Activated T-helper 2 cell treated with anti-CD3 and anti-CD28 coated beads, Interferon-gamma antibody, Interleukin-2, Interleukin-4, amounts not matched to agents 10 μg/mL and 5 μg/mL and 100 μg/mL, durations not matched to agents 14 hours and 24 hours and 36 hours (primary cell): Measurements from ENCODE around the gene CDH4. TPM values are rescaled to one million over a fixed set of nuclear protein-coding genes. Genes with fewer than 3 reads are reported as not detected.

Experiments
- DNase-seq: peaks from one replicate; pipeline ENCODE4 v3.0.0; 2021; ENCODE audit warnings: low spot score
- H3K27ac Mint-ChIP-seq: one replicate; pipeline ENCODE4 v1.8.0; 2021; ENCODE audit warnings: mixed read lengths
- H3K27me3 Mint-ChIP-seq: one replicate; pipeline ENCODE4 v1.8.0; 2021; ENCODE audit warnings: low read depth, mixed read lengths
- H3K36me3 Mint-ChIP-seq: one replicate; pipeline ENCODE4 v1.8.0; 2021; ENCODE audit warnings: low read depth, mixed read lengths
- H3K4me1 Mint-ChIP-seq: one replicate; pipeline ENCODE4 v1.8.0; 2021; ENCODE audit warnings: low read depth, mixed read lengths
- H3K4me3 Mint-ChIP-seq: one replicate; pipeline ENCODE4 v1.8.0; 2021; ENCODE audit warnings: low read depth, mild to moderate bottlenecking, moderate library complexity, mixed read lengths
- H3K9me3 Mint-ChIP-seq: one replicate; pipeline ENCODE4 v1.8.0; 2021; ENCODE audit warnings: mixed read lengths
- intact Hi-C: fragments of 100-400 bp; cut with micrococcal nuclease; formaldehyde crosslinking; loops from one replicate; pipeline ENCODE4 v1.15.1; 2023
- total RNA-seq: library from RNA; stranded (reverse); gene quantifications from 2 replicates; pipeline ENCODE4 v1.2.3, GENCODE V29; 2022

The CDH4 gene
- total RNA-seq, 1 donor from 2014 or later = not detected

GRCh38 chr20:61876952-61877728 lies 625.1 kb downstream of the CDH4 start:
- Mint-ChIP-seq H3K4me3 (no peak overlapping the region), H3K27ac (no peak overlapping the region), H3K9me3 (no peaks in the 10 kb centered on the region), H3K36me3 (no peaks in the 10 kb centered on the region), H3K4me1 (no peaks in the 10 kb centered on the region), H3K27me3 (no peaks in the 10 kb centered on the region)
- no peak for DNase-seq
- intact Hi-C loops = no loop called here

- no peak for DNase-seq
- Mint-ChIP-seq H3K4me1 (no peaks in the 10 kb centered on the region), H3K36me3 (no peaks in the 10 kb centered on the region), H3K9me3 (no peaks in the 10 kb centered on the region), H3K4me3 (no peak overlapping the region), H3K27ac (no peak overlapping the region), H3K27me3 (no peaks in the 10 kb centered on the region)
- intact Hi-C loops = no loop called here
These were observed 625.9 kb downstream of the CDH4 start for GRCh38 chr20:61877776-61878477.

DNA sequence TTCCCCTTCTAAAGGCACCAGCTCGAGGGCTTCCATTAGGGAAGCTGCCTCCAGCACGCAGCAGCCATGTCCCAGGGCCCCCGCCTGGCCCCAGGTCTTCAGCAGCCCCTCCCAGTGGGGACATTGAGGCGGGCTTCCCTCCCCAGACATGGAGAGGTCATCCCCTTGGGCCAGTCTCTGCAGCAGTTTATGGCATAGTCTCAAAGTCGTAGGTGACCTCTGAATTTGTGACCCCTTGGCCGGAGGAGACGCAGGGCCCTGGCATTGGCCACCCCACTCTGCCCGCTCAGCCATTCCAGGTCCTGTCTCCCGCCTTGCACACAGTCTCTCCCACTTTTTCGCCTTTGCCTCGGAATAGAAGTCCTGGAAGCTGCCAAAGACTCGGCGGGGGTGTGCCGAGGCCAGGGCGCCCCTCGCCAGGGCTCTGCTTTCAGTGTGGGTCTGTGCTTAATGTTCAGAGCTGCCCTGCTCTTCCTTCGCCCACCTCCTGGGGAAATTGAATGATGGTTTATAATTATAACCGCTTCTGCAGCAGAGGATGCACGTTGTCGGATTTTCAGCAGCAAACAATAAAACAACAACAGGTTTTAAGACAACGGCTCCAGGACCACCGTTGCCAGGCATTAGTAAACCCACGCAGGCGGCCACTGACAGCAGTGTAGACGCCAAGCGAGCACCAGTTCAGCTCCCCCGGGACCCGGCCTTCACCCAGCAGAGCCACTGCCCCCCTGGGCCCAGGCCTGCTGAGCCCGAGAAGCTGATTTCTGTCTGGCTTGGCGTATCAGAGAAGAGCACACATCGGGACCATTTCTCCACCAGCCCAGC lies 626.6 kb downstream of the CDH4 start:
- Mint-ChIP-seq H3K9me3 (no peaks in the 10 kb centered on the region), H3K27ac (no peak overlapping the region), H3K4me1 (no peaks in the 10 kb centered on the region), H3K36me3 (no peaks in the 10 kb centered on the region), H3K4me3 (no peak overlapping the region), H3K27me3 (no peaks in the 10 kb centered on the region)
- DNase-seq = no peak
- intact Hi-C loops = no loop called here

GRCh38 chr20:61879303-61879620 lies 627.2 kb downstream of the CDH4 start:
- no peaks in the 10 kb centered on the region for H3K27me3 Mint-ChIP-seq
- H3K36me3 Mint-ChIP-seq = no peaks in the 10 kb centered on the region
- intact Hi-C loops = no loop called here
- no peak for DNase-seq
- H3K4me1 Mint-ChIP-seq = no peaks in the 10 kb centered on the region
- H3K9me3 Mint-ChIP-seq = no peaks in the 10 kb centered on the region
- H3K4me3 Mint-ChIP-seq = no peak overlapping the region
- no peak overlapping the region for H3K27ac Mint-ChIP-seq

DNA sequence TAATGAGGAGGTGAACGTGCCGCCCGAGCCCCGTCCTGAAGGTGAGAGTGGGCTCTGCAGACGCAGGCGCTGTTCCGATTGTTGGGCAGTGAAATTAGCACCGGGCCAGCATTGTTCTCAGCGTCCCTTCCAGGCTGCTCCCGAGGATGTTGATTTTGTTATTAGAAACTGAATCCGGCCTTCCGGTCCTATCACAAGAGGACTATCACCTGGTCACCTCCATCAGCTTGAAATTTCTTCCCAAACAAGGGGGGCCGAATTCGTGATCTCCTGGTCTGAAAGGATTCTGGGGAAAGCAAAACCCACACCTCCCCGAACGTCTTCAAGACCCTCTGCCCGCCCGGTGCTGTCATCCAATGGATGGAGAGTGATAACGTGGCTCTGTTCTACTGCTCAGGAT lies 627.6 kb downstream of the CDH4 start:
- DNase-seq = no peak
- H3K27ac Mint-ChIP-seq = no peak overlapping the region
- no peaks in the 10 kb centered on the region for H3K36me3 Mint-ChIP-seq
- H3K27me3 Mint-ChIP-seq = no peaks in the 10 kb centered on the region
- intact Hi-C loops = no loop called here
- no peak overlapping the region for H3K4me3 Mint-ChIP-seq
- no peaks in the 10 kb centered on the region for H3K4me1 Mint-ChIP-seq
- H3K9me3 Mint-ChIP-seq = no peaks in the 10 kb centered on the region

- Mint-ChIP-seq H3K27me3 (no peaks in the 10 kb centered on the region), H3K9me3 (no peaks in the 10 kb centered on the region)
These were observed 628.6 kb downstream of the CDH4 start for GRCh38 chr20:61880706-61881105.

DNA sequence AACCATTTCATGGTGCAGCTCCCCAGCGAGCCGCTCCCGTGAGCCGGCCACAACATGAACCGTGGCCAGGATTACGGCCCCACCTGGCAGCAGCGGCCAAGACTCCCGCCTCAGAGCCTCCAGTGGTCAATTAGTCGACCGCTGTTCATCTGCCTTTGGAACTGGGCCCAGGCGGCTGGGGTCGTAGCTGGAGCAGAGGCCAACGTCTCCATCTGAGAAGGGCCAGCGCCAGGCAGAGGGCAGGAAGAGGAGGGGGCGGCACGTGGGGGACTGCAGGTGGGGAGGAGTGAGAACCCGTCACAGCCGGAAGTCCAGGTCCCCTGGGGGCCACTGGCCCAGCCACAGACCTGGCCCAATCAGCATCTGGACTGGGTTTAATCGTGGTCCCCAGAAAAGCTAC lies 629.4 kb downstream of the CDH4 start:
- H3K4me1 Mint-ChIP-seq = no peaks in the 10 kb centered on the region
- DNase-seq = no peak
- H3K36me3 Mint-ChIP-seq = no peaks in the 10 kb centered on the region
- H3K4me3 Mint-ChIP-seq = no peak overlapping the region
- no peaks in the 10 kb centered on the region for H3K9me3 Mint-ChIP-seq
- intact Hi-C loops = no loop called here
- no peaks in the 10 kb centered on the region for H3K27me3 Mint-ChIP-seq
- no peak overlapping the region for H3K27ac Mint-ChIP-seq

More at GRCh38 chr20:61880706-61881105, 628.6 kb downstream of the CDH4 start:
- intact Hi-C loops = no loop called here
- Mint-ChIP-seq H3K27ac (no peak overlapping the region), H3K4me1 (no peaks in the 10 kb centered on the region), H3K4me3 (no peak overlapping the region), H3K36me3 (no peaks in the 10 kb centered on the region)
- no peak for DNase-seq

DNA sequence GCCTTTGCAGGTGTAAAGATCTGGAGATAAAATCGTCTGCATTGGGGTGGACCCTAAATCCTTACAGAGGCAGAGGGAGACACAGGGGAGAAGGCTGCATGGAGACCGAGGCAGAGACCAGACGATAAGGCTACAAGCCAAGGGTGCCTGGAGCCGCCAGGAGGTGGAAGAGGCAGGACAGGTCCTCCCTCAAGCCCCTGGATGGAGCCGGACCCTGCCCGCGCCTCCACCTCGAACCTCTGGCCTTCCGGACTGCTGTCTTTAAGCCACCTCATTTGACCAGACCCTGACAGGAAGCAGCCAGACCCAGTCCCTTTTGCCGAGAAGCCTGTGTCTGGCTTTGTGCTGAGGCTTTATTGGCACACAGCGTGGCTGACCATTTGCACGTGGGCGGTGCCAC lies 629.8 kb downstream of the CDH4 start:
- no peaks in the 10 kb centered on the region for H3K27me3 Mint-ChIP-seq
- no peaks in the 10 kb centered on the region for H3K4me1 Mint-ChIP-seq
- H3K27ac Mint-ChIP-seq = no peak overlapping the region
- DNase-seq = no peak
- H3K36me3 Mint-ChIP-seq = no peaks in the 10 kb centered on the region
- H3K9me3 Mint-ChIP-seq = no peaks in the 10 kb centered on the region
- intact Hi-C loops = no loop called here
- H3K4me3 Mint-ChIP-seq = no peak overlapping the region

- Mint-ChIP-seq H3K4me3 (no peak overlapping the region), H3K27me3 (no peaks in the 10 kb centered on the region), H3K4me1 (no peaks in the 10 kb centered on the region), H3K27ac (no peak overlapping the region), H3K9me3 (no peaks in the 10 kb centered on the region), H3K36me3 (no peaks in the 10 kb centered on the region)
- intact Hi-C loops = no loop called here
- no peak for DNase-seq
These were observed 630.9 kb downstream of the CDH4 start for GRCh38 chr20:61882716-61883615.

- no peak overlapping the region for H3K4me3 Mint-ChIP-seq
- DNase-seq = no peak
- no peaks in the 10 kb centered on the region for H3K36me3 Mint-ChIP-seq
- no peak overlapping the region for H3K27ac Mint-ChIP-seq
- intact Hi-C loops = no loop called here
- no peaks in the 10 kb centered on the region for H3K9me3 Mint-ChIP-seq
- no peaks in the 10 kb centered on the region for H3K27me3 Mint-ChIP-seq
- no peaks in the 10 kb centered on the region for H3K4me1 Mint-ChIP-seq
These were observed 631.9 kb downstream of the CDH4 start for GRCh38 chr20:61883857-61884393.

GRCh38 chr20:61884571-61885389 lies 632.7 kb downstream of the CDH4 start:
- Mint-ChIP-seq H3K4me3 (no peak overlapping the region), H3K9me3 (peaks cover 6% of the 10 kb centered on the region), H3K36me3 (no peaks in the 10 kb centered on the region), H3K27me3 (no peaks in the 10 kb centered on the region), H3K4me1 (no peaks in the 10 kb centered on the region), H3K27ac (no peak overlapping the region)
- intact Hi-C loops = no loop called here
- no peak for DNase-seq
